Esophagus squamous epithelium (tissue), 4 donors: ENCODE data around the gene EDEM1.

ENCODE experiments used
- CTCF ChIP-seq, 6 experiments: fragments of 450-650 bp in 4 of 6; fragments of 200-600 bp in 2 of 6; sonication (generic) in 2 of 6; IDR thresholded peaks; one replicate each; pipeline ENCODE4 v1.5.1; 2016 to 2019; ENCODE audit warnings: antibody characterized with exemption in 6 of 6, mild to moderate bottlenecking in 4 of 6, moderate library complexity in 4 of 6
- POLR2A ChIP-seq, 4 donors: fragments of 450-650 bp; IDR thresholded peaks; one replicate each; pipeline ENCODE4 v1.6.1; 2017; ENCODE audit warnings: antibody characterized with exemption in 4 of 4, mild to moderate bottlenecking in 4 of 4, moderate library complexity in 3 of 4

- TF ChIP-seq CTCF (IDR thresholded peaks at IDR 0.05) (no peak), POLR2A (IDR thresholded peaks at IDR 0.05) (no peak)
Observed at GRCh38 chr3:5170975-5171374, 16.5 kb upstream of the EDEM1 start.
